Right renal cortex interstitium (tissue), 3 donors: ENCODE results near the gene EP300. TPM values are rescaled to one million over a fixed set of nuclear protein-coding genes. Genes with fewer than 3 reads are reported as not detected.
"Not testable (repeated sequence)": the region's sequence is repeated elsewhere in the genome, so short reads cannot be mapped to it uniquely, and the experiment has no call there.

Experiments
- DNase-seq, 3 donors: peaks; one replicate each; pipeline ENCODE4 v3.0.0-alpha.2; 2013; ENCODE audit warnings: low read depth in 3 of 3, low spot score in 2 of 3
- polyA plus RNA-seq, 3 donors: library from polyadenylated mRNA; unstranded; fragments of 120-200 nt; gene quantifications; one replicate each; pipeline ENCODE4 v1.2.1, GENCODE V29; 2013; ENCODE audit not compliant: insufficient read length in 3 of 3

Gene EP300
- polyA plus RNA-seq, 3 donors, result 64.6 to 72.3 (median 68.6) TPM

- DNase-seq, result not testable (repeated sequence)
Observed at GRCh38 chr22:41145921-41146320, 53.5 kb downstream of the EP300 start.

DNA sequence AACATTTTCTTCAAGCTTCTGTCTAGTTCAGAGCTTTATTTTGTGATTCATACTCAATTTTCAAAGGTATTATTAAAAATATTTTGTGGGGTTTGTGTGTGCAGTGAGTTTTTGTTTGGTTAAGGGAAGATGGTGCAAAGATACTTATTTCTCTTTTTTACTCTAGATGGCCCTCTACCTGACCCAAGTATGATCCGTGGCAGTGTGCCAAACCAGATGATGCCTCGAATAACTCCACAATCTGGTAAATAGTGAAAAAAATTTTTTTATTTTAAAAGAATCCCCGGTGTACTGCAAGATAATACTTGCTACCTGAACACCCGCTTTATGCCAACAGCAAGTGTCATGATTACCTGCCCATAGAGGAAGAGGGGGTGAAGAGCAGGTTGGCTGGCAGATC lies 54.2 kb downstream of the EP300 start:
- no peak for DNase-seq

DNA sequence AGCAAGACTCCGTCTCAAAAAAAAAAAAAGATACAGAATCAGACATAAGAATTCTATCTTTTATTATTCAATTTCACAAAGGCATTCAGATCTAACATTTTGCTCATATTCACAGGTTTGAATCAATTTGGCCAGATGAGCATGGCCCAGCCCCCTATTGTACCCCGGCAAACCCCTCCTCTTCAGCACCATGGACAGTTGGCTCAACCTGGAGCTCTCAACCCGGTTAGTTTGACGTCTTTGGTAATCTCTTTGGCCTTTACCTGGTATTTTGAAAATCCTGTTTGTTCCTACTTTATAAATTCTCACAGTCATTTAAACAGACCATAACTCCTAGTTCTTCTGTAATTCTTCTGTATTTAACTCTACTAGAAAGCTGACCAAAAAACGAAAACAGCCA lies 55.3 kb downstream of the EP300 start:
- no peak for DNase-seq

DNA sequence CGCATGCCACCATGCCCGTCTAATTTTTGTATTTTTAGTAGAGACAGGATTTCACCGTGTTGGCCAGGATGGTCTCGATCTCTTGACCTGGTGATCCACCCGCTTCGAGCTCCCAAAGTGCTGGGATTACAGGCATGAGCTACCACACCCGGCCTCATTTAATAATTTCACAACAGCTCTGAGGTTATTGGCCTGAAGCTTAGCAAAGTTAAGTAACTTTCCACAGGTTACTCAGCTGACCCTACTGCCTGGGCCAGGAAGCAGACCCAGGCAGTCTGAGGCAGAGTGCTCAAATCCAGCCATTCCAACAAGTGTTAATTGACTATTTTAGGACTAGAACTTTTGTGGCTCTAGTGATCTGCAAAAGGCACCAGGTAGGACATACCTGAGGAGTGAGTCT lies 60.5 kb downstream of the EP300 start:
- DNase-seq, result no peak

DNA sequence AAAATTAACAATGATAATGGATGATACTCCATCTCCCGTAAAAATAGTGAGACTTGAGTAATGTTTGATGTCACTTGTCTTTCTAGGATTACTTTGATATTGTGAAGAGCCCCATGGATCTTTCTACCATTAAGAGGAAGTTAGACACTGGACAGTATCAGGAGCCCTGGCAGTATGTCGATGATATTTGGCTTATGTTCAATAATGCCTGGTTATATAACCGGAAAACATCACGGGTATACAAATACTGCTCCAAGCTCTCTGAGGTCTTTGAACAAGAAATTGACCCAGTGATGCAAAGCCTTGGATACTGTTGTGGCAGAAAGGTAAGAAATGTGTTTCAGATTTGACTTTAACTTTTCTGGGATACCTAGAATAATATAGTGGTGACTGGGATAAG lies 64.7 kb downstream of the EP300 start:
- DNase-seq, result no peak

GRCh38 chr22:41169157-41169556 lies 76.8 kb downstream of the EP300 start:
- no peak for DNase-seq

DNA sequence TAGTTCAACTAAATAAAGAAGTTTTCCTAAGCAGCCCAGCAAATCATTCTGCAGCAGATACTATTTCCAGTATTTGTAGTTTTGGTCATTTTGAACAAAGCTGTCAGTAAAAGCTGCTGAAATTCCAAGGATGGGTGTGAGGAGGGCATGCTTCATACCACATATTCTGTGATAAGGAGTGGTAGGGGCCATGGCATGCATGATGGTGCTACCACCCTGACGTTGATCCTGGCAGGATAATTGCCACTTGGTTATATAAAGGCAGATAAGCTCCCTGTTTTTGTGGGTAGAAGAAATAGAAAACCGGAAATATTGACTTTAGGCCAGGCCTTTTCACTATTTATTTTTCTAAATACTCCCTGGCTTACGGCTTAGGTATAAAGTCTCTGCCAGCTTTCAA lies 79.6 kb downstream of the EP300 start:
- DNase-seq, result no peak

DNA sequence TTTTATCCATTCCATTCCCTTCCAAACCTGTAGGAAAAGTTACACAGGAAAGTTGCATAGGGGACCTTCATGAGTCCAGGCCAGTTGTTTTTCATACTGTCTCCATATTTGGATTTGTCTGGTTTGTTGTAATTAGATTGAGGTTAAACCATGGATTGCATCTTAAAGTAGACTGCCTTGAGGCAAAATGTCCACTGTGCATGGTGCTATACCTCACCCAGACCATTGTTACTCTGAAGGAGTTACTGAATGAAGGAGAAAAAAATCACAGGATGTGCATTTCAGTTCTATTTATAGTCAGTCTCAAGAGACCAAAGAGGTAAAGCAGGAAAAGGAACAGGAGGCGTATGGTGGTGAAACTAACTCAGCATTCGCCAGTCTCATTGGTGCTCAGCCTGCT lies 83.2 kb downstream of the EP300 start:
- DNase-seq, result no peak

DNA sequence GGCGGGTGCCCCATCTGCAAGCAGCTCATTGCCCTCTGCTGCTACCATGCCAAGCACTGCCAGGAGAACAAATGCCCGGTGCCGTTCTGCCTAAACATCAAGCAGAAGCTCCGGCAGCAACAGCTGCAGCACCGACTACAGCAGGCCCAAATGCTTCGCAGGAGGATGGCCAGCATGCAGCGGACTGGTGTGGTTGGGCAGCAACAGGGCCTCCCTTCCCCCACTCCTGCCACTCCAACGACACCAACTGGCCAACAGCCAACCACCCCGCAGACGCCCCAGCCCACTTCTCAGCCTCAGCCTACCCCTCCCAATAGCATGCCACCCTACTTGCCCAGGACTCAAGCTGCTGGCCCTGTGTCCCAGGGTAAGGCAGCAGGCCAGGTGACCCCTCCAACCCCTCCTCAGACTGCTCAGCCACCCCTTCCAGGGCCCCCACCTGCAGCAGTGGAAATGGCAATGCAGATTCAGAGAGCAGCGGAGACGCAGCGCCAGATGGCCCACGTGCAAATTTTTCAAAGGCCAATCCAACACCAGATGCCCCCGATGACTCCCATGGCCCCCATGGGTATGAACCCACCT lies 84.7 kb downstream of the EP300 start:
- DNase-seq, result no peak

- no peak for DNase-seq
Observed at GRCh38 chr22:41177622-41178424, 85.4 kb downstream of the EP300 start.

- DNase-seq, result no peak
Observed at GRCh38 chr22:41178425-41178975, 86.1 kb downstream of the EP300 start.

GRCh38 chr22:41180362-41180761 lies 88.0 kb downstream of the EP300 start:
- DNase-seq, result not testable (repeated sequence)

DNA sequence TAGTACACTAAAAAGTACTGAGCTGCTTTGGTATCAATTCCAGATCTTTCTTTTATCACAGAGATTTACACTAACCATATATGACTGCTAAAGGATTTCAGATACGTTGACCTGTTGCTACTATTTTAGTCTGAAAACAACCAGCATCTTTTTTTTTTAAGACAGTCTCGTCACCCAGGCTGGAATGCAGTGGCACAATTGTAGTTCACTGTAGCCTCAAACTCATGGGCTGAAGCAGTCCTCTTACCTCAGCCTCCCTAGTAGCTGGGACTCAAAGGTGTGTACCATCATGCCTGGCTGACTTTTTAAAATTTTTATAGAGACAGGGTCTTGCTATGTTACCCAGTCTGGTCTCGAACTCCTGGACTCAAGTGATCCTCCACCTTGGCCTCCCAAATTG lies 88.5 kb downstream of the EP300 start:
- no peak for DNase-seq

- no peak for DNase-seq
Observed at GRCh38 chr22:41181349-41182241, 89.2 kb downstream of the EP300 start.

DNA sequence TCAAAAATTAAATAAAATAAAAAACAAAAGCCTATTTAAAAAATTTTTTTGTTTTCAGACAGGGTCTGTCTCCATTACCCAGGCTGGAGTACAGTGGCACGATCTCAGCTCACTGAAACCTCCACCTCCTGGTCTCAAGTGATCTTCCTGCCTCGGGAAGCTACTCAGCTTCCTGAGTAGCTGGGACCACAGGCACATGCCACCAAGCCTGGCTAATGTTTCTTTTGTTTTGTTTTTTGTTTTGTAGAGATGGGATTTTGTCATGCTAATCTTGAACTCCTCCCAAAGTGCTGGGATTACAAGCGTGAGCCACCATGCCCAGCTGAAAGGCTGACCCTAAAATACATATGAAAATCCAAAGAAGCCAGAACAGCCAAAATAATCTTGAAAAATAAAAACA lies 92.3 kb downstream of the EP300 start:
- DNase-seq, result no peak

DNA sequence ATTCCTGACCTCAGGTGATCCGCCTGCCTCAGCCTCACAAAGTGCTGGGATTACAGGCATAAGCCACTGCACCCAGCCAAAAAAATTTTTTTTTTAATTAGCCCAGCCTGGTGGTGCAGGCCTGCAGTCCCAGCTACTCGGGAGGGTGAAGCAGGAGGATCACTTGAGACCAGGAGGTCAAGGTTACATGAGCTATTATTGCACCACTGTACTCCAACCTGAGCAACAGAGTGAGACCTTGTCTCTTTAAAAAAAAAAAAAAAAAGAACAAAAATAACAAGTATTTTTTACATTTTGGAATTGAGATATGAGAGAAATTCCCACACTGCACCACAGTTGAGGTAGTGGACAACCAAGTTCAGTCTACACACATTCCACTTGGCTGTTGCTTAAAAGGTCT lies 99.1 kb downstream of the EP300 start:
- DNase-seq, result no peak

- no peak for DNase-seq
Observed at GRCh38 chr22:41193829-41194228, 101.4 kb downstream of the EP300 start.

DNA sequence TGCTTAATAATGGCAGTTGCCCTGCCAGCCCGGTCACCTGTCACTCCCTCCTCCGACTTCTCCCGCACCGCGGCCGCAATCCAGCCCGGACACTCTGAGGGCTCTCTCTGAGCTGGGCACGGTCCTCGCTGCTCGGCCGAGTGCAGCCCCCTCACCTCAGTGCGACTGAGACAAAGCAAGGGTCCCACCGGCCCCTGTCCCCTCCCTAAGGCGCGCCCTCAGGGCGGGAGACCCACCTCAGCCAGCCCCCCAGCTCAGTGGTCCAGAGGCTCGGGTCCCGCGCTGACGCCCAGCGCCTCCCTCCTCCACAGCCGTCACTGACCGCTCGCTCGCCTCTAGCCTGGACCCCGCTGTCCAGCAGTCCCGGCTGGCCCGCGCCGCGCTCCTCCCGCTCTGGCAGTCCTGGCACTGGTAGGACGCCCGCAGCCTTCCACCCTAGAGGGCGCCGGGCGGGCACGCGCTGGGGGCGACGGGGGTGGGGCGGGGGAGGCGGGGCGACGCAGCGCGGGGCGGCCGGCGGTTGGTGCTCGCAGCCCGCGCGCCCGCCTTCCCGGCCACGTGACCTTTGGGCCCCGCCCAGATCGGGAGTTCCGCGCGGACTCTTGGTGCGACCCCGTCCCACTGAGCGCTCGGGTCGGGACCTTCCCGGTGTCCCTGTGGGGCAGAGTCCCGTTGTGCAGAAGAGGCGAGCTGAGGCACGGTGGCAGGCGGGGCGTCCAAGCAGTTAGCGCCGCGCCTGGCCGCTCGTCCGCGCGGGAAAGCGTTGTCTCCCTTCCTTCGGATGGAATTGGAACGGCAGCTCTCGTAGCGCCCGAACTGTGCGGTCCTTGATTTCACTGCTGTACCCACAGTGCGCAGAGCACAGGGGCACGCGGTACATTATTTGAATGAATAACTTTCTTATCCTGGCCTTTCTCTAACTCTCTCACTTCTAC lies 104.9 kb downstream of the EP300 start:
- peak in 2 of 3 donors; percentile 41 to 54 for DNase-seq

- no peak for DNase-seq
Observed at GRCh38 chr22:41198027-41198580, 105.7 kb downstream of the EP300 start.

- no peak for DNase-seq
Observed at GRCh38 chr22:41201141-41201540, 108.7 kb downstream of the EP300 start.
